Panc1 (cell line): ENCODE results near the gene CAMK1D. TPM values are rescaled to one million over a fixed set of nuclear protein-coding genes. Genes with fewer than 3 reads are reported as not detected.

Experiments
- ATAC-seq: fragments of 200-7000 bp; cut with Tn5 transposase; 2 replicates; pipeline ENCODE4 v1.9.1; 2020; ENCODE audit warnings: mild to moderate bottlenecking, moderate library complexity
- BruUV-seq: library from RNA; stranded (reverse); fragments of 400-500 nt; replicated peaks from 2 replicates; lab custom pipeline; 2021; lab: Mats Ljungman, UMichigan
- CTCF ChIA-PET: fragments of 300-600 bp; sonication (Branson Sonifier 250); formaldehyde crosslinking; loops from one replicate; lab custom pipeline; 2022; ENCODE audit warnings: antibody characterized with exemption; lab: Charles Lee
- POLR2A ChIA-PET: fragments of 300-600 bp; sonication (Branson Sonifier 250); formaldehyde crosslinking; loops from one replicate; lab custom pipeline; 2022; ENCODE audit warnings: antibody characterized with exemption; lab: Charles Lee
- DNase-seq: peaks from one replicate; pipeline ENCODE4 v3.0.0-alpha.2; 2010; ENCODE audit warnings: low read depth, low spot score
- H3K27ac ChIP-seq: 2 replicates; pipeline ENCODE4 v1.5.1; 2011; ENCODE audit warnings: mild to moderate bottlenecking, low read length, inconsistent platforms
- H3K27me3 ChIP-seq: fragments of 200-500 bp; sonication (Bioruptor generic); 2 replicates; pipeline ENCODE4 v1.6.0; 2014; ENCODE audit warnings: low read length, inconsistent platforms; ENCODE audit not compliant: control insufficient read depth, insufficient read depth
- H3K36me3 ChIP-seq: fragments of 200-500 bp; sonication (Bioruptor generic); 2 replicates; pipeline ENCODE4 v1.5.1; 2014; ENCODE audit warnings: inconsistent platforms, mild to moderate bottlenecking, low read length, moderate library complexity; ENCODE audit not compliant: control insufficient read depth, insufficient read depth
- H3K4me1 ChIP-seq: 2 replicates; pipeline ENCODE4 v1.5.1; 2011; ENCODE audit warnings: inconsistent platforms, mild to moderate bottlenecking, low read length, moderate library complexity; ENCODE audit not compliant: control insufficient read depth, insufficient read depth
- H3K4me3 ChIP-seq, 2 experiments: 2 replicates each; pipeline ENCODE4 v1.5.1; 2011 to 2012; ENCODE audit warnings: low read depth in 2 of 2, low read length in 2 of 2, mild to moderate bottlenecking in 2 of 2, inconsistent platforms in 1 of 2, moderate library complexity in 1 of 2
- H3K9me3 ChIP-seq: fragments of 200-500 bp; sonication (Bioruptor generic); 2 replicates; pipeline ENCODE4 v1.5.1; 2014; ENCODE audit warnings: low read depth, mild to moderate bottlenecking, inconsistent platforms, low read length, moderate library complexity; ENCODE audit not compliant: control insufficient read depth, insufficient read depth
- POLR2AphosphoS5 ChIP-seq: IDR thresholded peaks from 2 replicates; pipeline ENCODE4 v1.6.1; 2012; ENCODE audit warnings: mild to moderate bottlenecking, low read depth, low read length, moderate library complexity
- SIN3A ChIP-seq: IDR thresholded peaks from 2 replicates; pipeline ENCODE4 v1.6.1; 2012; ENCODE audit warnings: low read depth, mild to moderate bottlenecking, low read length, moderate library complexity, borderline replicate concordance; ENCODE audit not compliant: insufficient read depth
- TCF7L2 ChIP-seq: IDR thresholded peaks from 2 replicates; pipeline ENCODE4 v1.6.1; 2011; ENCODE audit warnings: mild to moderate bottlenecking, low read depth, low read length, inconsistent platforms
- in situ Hi-C: cut with HindIII; loops from 2 replicates; pipeline ENCODE4 v1.10.0; 2016; ENCODE audit warnings: low sequenced_read_pairs, low pct_unique_long_range_greater_than_20kb
- intact Hi-C: fragments of 100-400 bp; cut with micrococcal nuclease; formaldehyde crosslinking; loops from one replicate; pipeline ENCODE4 v1.10.0; 2022; ENCODE audit not compliant: unreplicated experiment
- total RNA-seq: library from RNA; stranded (reverse); gene quantifications from one replicate; pipeline ENCODE4 v1.2.1, GENCODE V29; 2021; ENCODE audit not compliant: unreplicated experiment
- TF ChIP-seq, protein P1 (sequence below): fragments of 450-650 bp; IDR thresholded peaks from 2 replicates; pipeline ENCODE4 v1.5.1; 2017; ENCODE audit warnings: mild to moderate bottlenecking
- TF ChIP-seq, protein P2 (sequence below), 2 experiments: IDR thresholded peaks; 2 replicates each; pipeline ENCODE4 v1.6.1; 2011 to 2012; ENCODE audit warnings: low read depth in 2 of 2, control low read depth in 1 of 2, low read length in 1 of 2, mild to moderate bottlenecking in 1 of 2, moderate library complexity in 1 of 2; ENCODE audit not compliant: insufficient read depth in 1 of 2

Gene CAMK1D
- total RNA-seq, 1 experiment from 2014 or later: 5.7 TPM

DNA sequence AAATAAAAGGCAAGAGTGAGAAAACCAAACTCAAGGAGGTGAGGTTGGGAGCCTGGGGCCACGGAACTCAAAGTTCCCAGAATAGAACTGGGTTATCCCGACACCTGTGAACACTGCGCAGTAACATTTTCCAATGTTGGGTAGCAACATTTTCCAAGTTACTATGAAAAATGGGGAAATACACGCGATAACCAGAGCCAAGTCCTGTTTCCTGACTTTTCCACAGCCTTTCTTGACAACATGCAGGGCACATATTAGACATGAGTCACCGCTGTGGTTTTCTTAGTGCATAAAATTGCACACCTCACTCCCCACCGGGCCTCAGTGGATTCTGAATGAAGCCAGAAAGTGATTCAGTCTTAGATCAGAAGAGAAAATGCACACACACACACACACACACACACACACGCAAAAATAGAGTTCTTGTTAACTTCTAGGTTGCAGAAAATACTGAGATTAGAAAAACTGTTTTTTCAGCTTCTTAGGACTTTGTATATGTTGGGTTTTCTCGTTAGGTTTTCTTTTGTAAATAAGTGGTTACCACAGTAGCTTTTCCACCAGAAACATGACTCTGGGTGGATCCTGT lies 70.0 kb downstream of the CAMK1D start:
- BruUV-seq: no TSS peak
- TF ChIP-seq POLR2AphosphoS5 (no peak), SIN3A (no peak), TCF7L2 (no peak)
- TF ChIP-seq, protein P1, sequence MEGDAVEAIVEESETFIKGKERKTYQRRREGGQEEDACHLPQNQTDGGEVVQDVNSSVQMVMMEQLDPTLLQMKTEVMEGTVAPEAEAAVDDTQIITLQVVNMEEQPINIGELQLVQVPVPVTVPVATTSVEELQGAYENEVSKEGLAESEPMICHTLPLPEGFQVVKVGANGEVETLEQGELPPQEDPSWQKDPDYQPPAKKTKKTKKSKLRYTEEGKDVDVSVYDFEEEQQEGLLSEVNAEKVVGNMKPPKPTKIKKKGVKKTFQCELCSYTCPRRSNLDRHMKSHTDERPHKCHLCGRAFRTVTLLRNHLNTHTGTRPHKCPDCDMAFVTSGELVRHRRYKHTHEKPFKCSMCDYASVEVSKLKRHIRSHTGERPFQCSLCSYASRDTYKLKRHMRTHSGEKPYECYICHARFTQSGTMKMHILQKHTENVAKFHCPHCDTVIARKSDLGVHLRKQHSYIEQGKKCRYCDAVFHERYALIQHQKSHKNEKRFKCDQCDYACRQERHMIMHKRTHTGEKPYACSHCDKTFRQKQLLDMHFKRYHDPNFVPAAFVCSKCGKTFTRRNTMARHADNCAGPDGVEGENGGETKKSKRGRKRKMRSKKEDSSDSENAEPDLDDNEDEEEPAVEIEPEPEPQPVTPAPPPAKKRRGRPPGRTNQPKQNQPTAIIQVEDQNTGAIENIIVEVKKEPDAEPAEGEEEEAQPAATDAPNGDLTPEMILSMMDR: no peak
- TF ChIP-seq, protein P2, sequence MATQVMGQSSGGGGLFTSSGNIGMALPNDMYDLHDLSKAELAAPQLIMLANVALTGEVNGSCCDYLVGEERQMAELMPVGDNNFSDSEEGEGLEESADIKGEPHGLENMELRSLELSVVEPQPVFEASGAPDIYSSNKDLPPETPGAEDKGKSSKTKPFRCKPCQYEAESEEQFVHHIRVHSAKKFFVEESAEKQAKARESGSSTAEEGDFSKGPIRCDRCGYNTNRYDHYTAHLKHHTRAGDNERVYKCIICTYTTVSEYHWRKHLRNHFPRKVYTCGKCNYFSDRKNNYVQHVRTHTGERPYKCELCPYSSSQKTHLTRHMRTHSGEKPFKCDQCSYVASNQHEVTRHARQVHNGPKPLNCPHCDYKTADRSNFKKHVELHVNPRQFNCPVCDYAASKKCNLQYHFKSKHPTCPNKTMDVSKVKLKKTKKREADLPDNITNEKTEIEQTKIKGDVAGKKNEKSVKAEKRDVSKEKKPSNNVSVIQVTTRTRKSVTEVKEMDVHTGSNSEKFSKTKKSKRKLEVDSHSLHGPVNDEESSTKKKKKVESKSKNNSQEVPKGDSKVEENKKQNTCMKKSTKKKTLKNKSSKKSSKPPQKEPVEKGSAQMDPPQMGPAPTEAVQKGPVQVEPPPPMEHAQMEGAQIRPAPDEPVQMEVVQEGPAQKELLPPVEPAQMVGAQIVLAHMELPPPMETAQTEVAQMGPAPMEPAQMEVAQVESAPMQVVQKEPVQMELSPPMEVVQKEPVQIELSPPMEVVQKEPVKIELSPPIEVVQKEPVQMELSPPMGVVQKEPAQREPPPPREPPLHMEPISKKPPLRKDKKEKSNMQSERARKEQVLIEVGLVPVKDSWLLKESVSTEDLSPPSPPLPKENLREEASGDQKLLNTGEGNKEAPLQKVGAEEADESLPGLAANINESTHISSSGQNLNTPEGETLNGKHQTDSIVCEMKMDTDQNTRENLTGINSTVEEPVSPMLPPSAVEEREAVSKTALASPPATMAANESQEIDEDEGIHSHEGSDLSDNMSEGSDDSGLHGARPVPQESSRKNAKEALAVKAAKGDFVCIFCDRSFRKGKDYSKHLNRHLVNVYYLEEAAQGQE (IDR thresholded peaks at IDR 0.05; ENCODE audit: insufficient read depth in 1 of 2, low read depth in 2 of 2, low read length in 1 of 2): no peak
- DNase-seq: peak; percentile 70
- ATAC-seq: peak; percentile 84
- intact Hi-C loops: no loop called here
- POLR2A ChIA-PET: interaction anchor here (0.6 kb wide), 1 partner anchor 237 kb away, joined by 5 read pairs; no protein-coding TSS in a partner anchor
- Histone ChIP-seq H3K36me3 (no peaks in the 10 kb centered on the region), H3K4me3 (no peak overlapping the region), H3K9me3 (no peaks in the 10 kb centered on the region), H3K27me3 (no peaks in the 10 kb centered on the region), H3K27ac (no peak overlapping the region), H3K4me1 (no peaks in the 10 kb centered on the region)
- CTCF ChIA-PET: no interaction called here
- in situ Hi-C loops: no loop called here

- no peak overlapping the region for H3K27ac ChIP-seq
- intact Hi-C loops: no loop called here
- H3K4me3 ChIP-seq: no peak overlapping the region
- no peaks in the 10 kb centered on the region for H3K36me3 ChIP-seq
- no peaks in the 10 kb centered on the region for H3K27me3 ChIP-seq
- H3K9me3 ChIP-seq: no peaks in the 10 kb centered on the region
- no peak for ATAC-seq
- TF ChIP-seq POLR2AphosphoS5: no peak
- TF ChIP-seq, protein P1: no peak
- TF ChIP-seq, protein P2 (IDR thresholded peaks at IDR 0.05; ENCODE audit: insufficient read depth in 1 of 2, low read depth in 2 of 2, low read length in 1 of 2): no peak
- TF ChIP-seq SIN3A: no peak
- TF ChIP-seq TCF7L2: no peak
- in situ Hi-C loops: no loop called here
- DNase-seq: no peak
- H3K4me1 ChIP-seq: no peaks in the 10 kb centered on the region
- ChIA-PET CTCF (no interaction called here), POLR2A (no interaction called here)
- BruUV-seq: no TSS peak
These were observed 71.3 kb downstream of the CAMK1D start for GRCh38 chr10:12420530-12421120.
